RCC 7860 (cell line): ENCODE results near the gene LSM3.
A peak's percentile ranks its signal among the peaks of the same experiment; 100 is the strongest.

ENCODE experiments used
- DNase-seq: peaks from one replicate; pipeline ENCODE4 v3.0.0-alpha.2; 2015; ENCODE audit warnings: low spot score
- FAIRE-seq: peaks from 2 replicates; lab custom pipeline; 2012; peaks lifted over from hg19 to GRCh38; lab: Jason Lieb, UNC

LSM3 gene

GRCh38 chr3:14178247-14179113 is at the start of gene LSM3, which contains the start of gene XPC:
LSM3 (plus strand) TSS chr3:14178817; CDS start chr3:14178861, 44 bp downstream.
XPC (minus strand) TSS chr3:14178601; CDS start chr3:14178568, 33 bp downstream.
- peak; percentile 96 for DNase-seq
- peak; percentile 88 for FAIRE-seq

- FAIRE-seq (no peak), DNase-seq (no peak)
Observed at GRCh38 chr3:14129296-14129695, 49.3 kb upstream of the LSM3 start.

- FAIRE-seq: no peak
- DNase-seq: no peak
Observed at GRCh38 chr3:14130230-14130629, 48.4 kb upstream of the LSM3 start.

GRCh38 chr3:14130707-14131106 is 47.9 kb upstream of the LSM3 start:
- FAIRE-seq (no peak), DNase-seq (no peak)

GRCh38 chr3:14131134-14131533 is 47.5 kb upstream of the LSM3 start:
- no peak for DNase-seq
- FAIRE-seq: no peak

- no peak for FAIRE-seq
- DNase-seq: no peak
Observed at GRCh38 chr3:14132120-14132519, 46.5 kb upstream of the LSM3 start.

GRCh38 chr3:14132689-14133088 is 45.9 kb upstream of the LSM3 start:
- no peak for DNase-seq
- no peak for FAIRE-seq

- DNase-seq (no peak), FAIRE-seq (no peak)
Observed at GRCh38 chr3:14133188-14133800, 45.3 kb upstream of the LSM3 start.

GRCh38 chr3:14133876-14134275 is 44.7 kb upstream of the LSM3 start:
- FAIRE-seq (no peak), DNase-seq (no peak)

GRCh38 chr3:14134291-14134690 is 44.3 kb upstream of the LSM3 start:
- FAIRE-seq (no peak), DNase-seq (no peak)

- DNase-seq: no peak
- FAIRE-seq: no peak
Observed at GRCh38 chr3:14135581-14135980, 43.0 kb upstream of the LSM3 start.

- FAIRE-seq: no peak
- DNase-seq: no peak
Observed at GRCh38 chr3:14137004-14137403, 41.6 kb upstream of the LSM3 start.

- DNase-seq: no peak
- FAIRE-seq: no peak
Observed at GRCh38 chr3:14137445-14137844, 41.2 kb upstream of the LSM3 start.

- DNase-seq: no peak
- FAIRE-seq: no peak
Observed at GRCh38 chr3:14138109-14138877, 40.3 kb upstream of the LSM3 start.

GRCh38 chr3:14138878-14139655 is 39.5 kb upstream of the LSM3 start:
- FAIRE-seq: no peak
- DNase-seq: no peak

GRCh38 chr3:14139771-14140170 is 38.8 kb upstream of the LSM3 start:
- DNase-seq (no peak), FAIRE-seq (no peak)

- FAIRE-seq (no peak), DNase-seq (no peak)
Observed at GRCh38 chr3:14140668-14141067, 37.9 kb upstream of the LSM3 start.

- no peak for DNase-seq
- FAIRE-seq: no peak
Observed at GRCh38 chr3:14141144-14141543, 37.5 kb upstream of the LSM3 start.

GRCh38 chr3:14141602-14142341 is 36.8 kb upstream of the LSM3 start:
- DNase-seq (no peak), FAIRE-seq (no peak)
